ENCODE data around the gene DLEC1. TPM values are rescaled to one million over a fixed set of nuclear protein-coding genes. Genes with fewer than 3 reads are reported as not detected.

DLEC1 gene
- total RNA-seq, 2 experiments from 2014 or later = 0.20 to 0.36 TPM

DNA sequence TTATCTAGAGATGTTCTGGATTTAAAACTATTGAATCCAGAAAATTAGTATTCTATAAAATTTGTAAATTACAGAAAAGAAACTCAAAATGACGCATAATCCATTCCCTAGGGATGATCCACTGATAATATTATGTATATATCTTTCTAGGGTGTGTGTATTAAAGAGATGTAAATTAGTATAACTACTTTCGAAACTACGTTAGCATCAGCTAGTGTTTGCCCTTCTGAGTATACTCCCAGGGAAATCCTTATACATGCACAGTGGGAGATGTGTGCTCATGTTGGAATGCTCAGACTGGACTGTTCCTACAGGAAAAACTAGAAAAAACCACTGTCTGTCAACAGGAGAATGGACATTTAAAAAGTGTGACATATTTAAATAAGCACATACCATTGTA, 61.5 kb downstream of the DLEC1 start:
- ChIA-PET POLR2A (interaction anchor here (0.6 kb wide), 1 partner anchor 299 kb away, joined by 4 read pairs; no protein-coding TSS in a partner anchor), CTCF (no interaction called here)
- no peak for DNase-seq
- Mint-ChIP-seq H3K4me3 (no peak overlapping the region), H3K9me3 (peaks cover 3% of the 10 kb centered on the region), H3K4me1 (ENCODE audit: low read depth) (no peaks in the 10 kb centered on the region), H3K27me3 (no peaks in the 10 kb centered on the region), H3K27ac (no peak overlapping the region), H3K36me3 (ENCODE audit: low read depth) (peaks cover 2% of the 10 kb centered on the region)
- intact Hi-C loops (cut with micrococcal nuclease) = no loop called here
- ATAC-seq = no peak
- TF ChIP-seq, protein P1, sequence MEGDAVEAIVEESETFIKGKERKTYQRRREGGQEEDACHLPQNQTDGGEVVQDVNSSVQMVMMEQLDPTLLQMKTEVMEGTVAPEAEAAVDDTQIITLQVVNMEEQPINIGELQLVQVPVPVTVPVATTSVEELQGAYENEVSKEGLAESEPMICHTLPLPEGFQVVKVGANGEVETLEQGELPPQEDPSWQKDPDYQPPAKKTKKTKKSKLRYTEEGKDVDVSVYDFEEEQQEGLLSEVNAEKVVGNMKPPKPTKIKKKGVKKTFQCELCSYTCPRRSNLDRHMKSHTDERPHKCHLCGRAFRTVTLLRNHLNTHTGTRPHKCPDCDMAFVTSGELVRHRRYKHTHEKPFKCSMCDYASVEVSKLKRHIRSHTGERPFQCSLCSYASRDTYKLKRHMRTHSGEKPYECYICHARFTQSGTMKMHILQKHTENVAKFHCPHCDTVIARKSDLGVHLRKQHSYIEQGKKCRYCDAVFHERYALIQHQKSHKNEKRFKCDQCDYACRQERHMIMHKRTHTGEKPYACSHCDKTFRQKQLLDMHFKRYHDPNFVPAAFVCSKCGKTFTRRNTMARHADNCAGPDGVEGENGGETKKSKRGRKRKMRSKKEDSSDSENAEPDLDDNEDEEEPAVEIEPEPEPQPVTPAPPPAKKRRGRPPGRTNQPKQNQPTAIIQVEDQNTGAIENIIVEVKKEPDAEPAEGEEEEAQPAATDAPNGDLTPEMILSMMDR (IDR thresholded peaks at IDR 0.05) = no peak

DNA sequence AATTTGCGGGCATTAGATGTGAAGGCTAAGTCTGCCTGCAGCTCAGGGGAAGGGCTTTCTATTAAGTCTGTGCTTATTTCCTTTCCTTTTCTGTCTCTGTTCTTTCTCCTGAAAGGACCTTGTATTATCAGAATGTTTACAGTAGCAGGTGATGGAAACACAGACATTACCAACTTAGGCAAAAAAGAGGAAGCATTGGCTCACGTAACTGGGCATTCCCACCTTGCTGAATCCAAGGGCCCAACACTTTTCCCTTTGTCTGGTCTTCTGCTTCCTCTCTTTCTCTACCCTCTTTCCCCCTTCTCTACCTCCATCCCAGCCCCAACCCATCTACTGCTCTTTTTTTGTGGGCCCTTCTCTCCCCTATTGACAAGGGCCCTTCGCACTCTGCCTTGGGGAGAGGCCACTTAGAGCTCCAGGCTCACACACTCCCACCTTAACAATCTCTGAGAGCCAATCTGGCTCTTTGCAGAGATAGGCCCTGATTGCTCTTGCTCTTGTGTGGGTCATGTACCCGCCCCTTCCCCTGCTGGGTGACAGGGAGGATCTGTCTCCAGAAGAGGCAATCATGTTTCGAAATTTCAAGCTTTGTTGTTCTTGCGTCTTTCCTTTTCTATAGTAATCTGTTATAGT, 62.9 kb downstream of the DLEC1 start:
- peaks cover 2% of the 10 kb centered on the region for H3K36me3 Mint-ChIP-seq (ENCODE audit: low read depth)
- CTCF ChIA-PET = no interaction called here
- no peak for ATAC-seq
- intact Hi-C loops (cut with micrococcal nuclease) = no loop called here
- POLR2A ChIA-PET = no interaction called here
- no peak overlapping the region for H3K27ac Mint-ChIP-seq
- H3K9me3 Mint-ChIP-seq = peaks cover 6% of the 10 kb centered on the region
- H3K4me3 Mint-ChIP-seq = no peak overlapping the region
- no peak for DNase-seq
- H3K4me1 Mint-ChIP-seq (ENCODE audit: low read depth) = no peaks in the 10 kb centered on the region
- H3K27me3 Mint-ChIP-seq = no peaks in the 10 kb centered on the region
- TF ChIP-seq, protein P1 (IDR thresholded peaks at IDR 0.05) = no peak

DNA sequence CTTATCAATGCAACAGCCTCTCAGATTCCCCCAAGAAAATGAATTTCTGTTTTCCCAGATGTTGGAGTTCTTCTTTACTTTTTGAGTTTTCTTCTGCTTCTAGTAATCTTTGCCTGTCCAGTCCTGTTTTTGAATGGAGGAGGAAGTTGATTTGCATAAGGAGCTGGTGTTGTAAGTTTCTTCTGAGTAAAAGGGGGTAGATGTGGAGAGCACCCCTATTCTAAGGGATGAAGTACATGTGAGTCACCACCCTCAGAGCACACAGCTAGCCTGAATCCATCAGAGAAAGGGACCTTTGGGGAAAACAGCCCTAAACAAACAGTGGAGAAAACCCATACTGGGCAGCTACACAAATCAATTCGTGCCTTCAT, 63.4 kb downstream of the DLEC1 start:
- no peaks in the 10 kb centered on the region for H3K4me1 Mint-ChIP-seq (ENCODE audit: low read depth)
- ChIA-PET POLR2A (no interaction called here), CTCF (no interaction called here)
- DNase-seq = no peak
- H3K36me3 Mint-ChIP-seq (ENCODE audit: low read depth) = peaks cover 2% of the 10 kb centered on the region
- no peak overlapping the region for H3K27ac Mint-ChIP-seq
- intact Hi-C loops (cut with micrococcal nuclease) = no loop called here
- no peaks in the 10 kb centered on the region for H3K27me3 Mint-ChIP-seq
- ATAC-seq = no peak
- H3K4me3 Mint-ChIP-seq = no peak overlapping the region
- TF ChIP-seq, protein P1 (IDR thresholded peaks at IDR 0.05) = no peak
- peaks cover 6% of the 10 kb centered on the region for H3K9me3 Mint-ChIP-seq

DNA sequence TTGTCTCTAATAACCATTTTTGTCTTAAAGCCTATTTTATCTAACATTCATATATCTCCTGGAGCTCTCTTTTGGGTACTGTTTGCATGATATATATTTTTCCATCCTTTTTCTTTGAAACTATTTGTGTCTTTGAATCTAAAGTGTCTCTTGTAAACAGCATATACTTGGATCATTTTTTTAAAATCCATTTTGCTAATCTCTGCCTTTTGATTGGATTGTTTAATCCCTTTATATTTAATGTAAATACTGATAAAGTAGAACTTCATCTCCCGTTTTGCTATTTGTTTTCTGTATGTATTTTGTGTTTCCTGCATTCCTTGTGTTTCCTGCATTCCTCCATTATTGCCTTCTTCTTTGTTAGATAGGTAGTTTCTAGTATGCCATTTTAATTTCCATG, 66.5 kb downstream of the DLEC1 start:
- ATAC-seq = no peak
- H3K27me3 Mint-ChIP-seq = no peaks in the 10 kb centered on the region
- no peak overlapping the region for H3K27ac Mint-ChIP-seq
- H3K9me3 Mint-ChIP-seq = peaks cover 6% of the 10 kb centered on the region
- no peak for DNase-seq
- CTCF ChIA-PET = no interaction called here
- no peaks in the 10 kb centered on the region for H3K4me1 Mint-ChIP-seq (ENCODE audit: low read depth)
- peaks cover 2% of the 10 kb centered on the region for H3K36me3 Mint-ChIP-seq (ENCODE audit: low read depth)
- POLR2A ChIA-PET = no interaction called here
- H3K4me3 Mint-ChIP-seq = no peak overlapping the region
- TF ChIP-seq, protein P1 (IDR thresholded peaks at IDR 0.05) = no peak
- intact Hi-C loops (cut with micrococcal nuclease) = no loop called here

DNA sequence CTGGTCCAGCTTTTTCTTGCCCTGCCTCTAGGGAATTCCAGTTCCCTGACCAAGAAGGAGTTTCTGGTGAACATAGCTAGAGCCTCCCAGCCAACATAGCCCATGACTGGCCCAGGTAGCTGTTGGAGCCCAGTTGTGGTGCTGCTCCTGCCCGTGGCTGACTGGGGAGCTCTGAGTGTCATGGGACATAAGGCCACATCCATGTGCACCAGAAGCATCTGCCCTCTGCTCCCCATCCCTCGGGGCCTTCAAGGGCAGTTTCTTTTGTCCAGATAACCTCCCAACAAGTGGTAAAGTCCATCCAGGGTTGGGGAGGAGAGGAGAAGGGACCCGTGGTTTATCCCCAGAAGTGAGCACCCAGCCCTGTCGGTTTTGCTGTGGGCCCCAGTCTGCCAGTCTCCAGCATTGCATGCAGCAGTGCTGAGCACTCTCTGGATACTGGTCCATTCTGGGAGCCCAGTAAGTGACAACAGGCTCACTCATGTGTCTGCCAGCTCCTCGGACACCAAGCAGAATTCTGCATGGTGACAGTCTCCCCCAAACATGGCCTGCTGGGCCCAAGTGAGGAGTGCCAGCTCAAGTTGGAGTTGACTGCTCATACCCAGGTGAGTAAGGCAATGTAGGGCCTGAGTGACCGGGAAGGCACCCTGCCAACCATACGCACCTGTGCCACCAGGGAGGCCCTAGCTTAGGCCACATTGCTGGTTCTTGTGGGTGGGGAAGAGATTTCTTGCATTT, 69.1 kb downstream of the DLEC1 start:
- DNase-seq = no peak
- Mint-ChIP-seq H3K4me3 (no peak overlapping the region), H3K27me3 (no peaks in the 10 kb centered on the region), H3K4me1 (ENCODE audit: low read depth) (no peaks in the 10 kb centered on the region), H3K36me3 (ENCODE audit: low read depth) (peaks cover 2% of the 10 kb centered on the region), H3K27ac (no peak overlapping the region), H3K9me3 (peaks cover 6% of the 10 kb centered on the region)
- intact Hi-C loops (cut with micrococcal nuclease) = no loop called here
- no peak for ATAC-seq
- TF ChIP-seq, protein P1 (IDR thresholded peaks at IDR 0.05) = no peak
- CTCF ChIA-PET = interaction anchor here (0.7 to 2.6 kb wide), 2 partner anchors 133 to 239 kb away, joined by 3 to 10 read pairs; partner anchors contain the start of gene XYLB
- POLR2A ChIA-PET = interaction anchor here (0.8 kb wide), 1 partner anchor 9 kb away, joined by 3 read pairs; no protein-coding TSS in a partner anchor

All from activated CD8-positive, alpha-beta T cell treated with anti-CD3 and anti-CD28 coated beads for 36 hours (primary cell).